ENCODE data around the gene TMEM123. TPM values are rescaled to one million over a fixed set of nuclear protein-coding genes. Genes with fewer than 3 reads are reported as not detected.

TMEM123 gene
- total and polyA plus RNA-seq, 2 of the 4 experiments (the other 2 are of a cell fraction): 96.9 to 127 TPM

- BruUV-seq (replicated peaks): no TSS peak
- Histone ChIP-seq H3K14ac (replicated peaks; ENCODE audit: low read depth, low read length) (no peak overlapping the region), H2AK9ac (replicated peaks; ENCODE audit: low read depth, low read length, poor library complexity) (no peak overlapping the region), H3K9me1 (ENCODE audit: insufficient read depth, low read length) (peaks cover 2% of the 10 kb centered on the region; the same call in 1 of the 2 replicates), H4K8ac (ENCODE audit: low read depth in 2 of 2, low read length in 2 of 2) (no peak overlapping the region), H4K20me1 (ENCODE audit: insufficient read depth, low read length) (peaks cover 12% of the 10 kb centered on the region), H3K23ac (ENCODE audit: low read depth, low read length) (no peak overlapping the region), H3K36me3 (ENCODE audit: control insufficient read depth, insufficient read depth, low read length) (peaks cover 23% of the 10 kb centered on the region), H2BK5ac (ENCODE audit: low read depth, low read length, poor library complexity, severe bottlenecking) (no peak overlapping the region), H4K91ac (ENCODE audit: insufficient read depth, low read depth, low read length) (no peak overlapping the region), H4K5ac (ENCODE audit: low read depth, low read length) (no peak overlapping the region), H3K4ac (ENCODE audit: low read depth, low read length) (no peak overlapping the region), H3K9ac (ENCODE audit: low read depth, low read length) (no peak overlapping the region), H3K27me3 (ENCODE audit: control insufficient read depth, insufficient read depth, low read length) (no peaks in the 10 kb centered on the region), H3K9me3 (ENCODE audit: control insufficient read depth, insufficient read depth, low read length) (no peaks in the 10 kb centered on the region), H3K56ac (ENCODE audit: extremely low read depth, insufficient read depth, low read length) (no peak overlapping the region), H2BK20ac (ENCODE audit: low read depth, low read length) (no peak overlapping the region), H3K4me3 (ENCODE audit: insufficient read depth, low read depth, low read length) (no peak overlapping the region), H2AFZ (replicated peaks; ENCODE audit: low read length, poor library complexity) (no peak overlapping the region), H3K18ac (ENCODE audit: low read depth, low read length) (no peak overlapping the region), H2BK120ac (ENCODE audit: low read depth, low read length) (no peak overlapping the region), H3K4me2 (ENCODE audit: low read depth, low read length) (no peak overlapping the region), H3K79me1 (ENCODE audit: low read depth in 1 of 2, low read length in 2 of 2) (peaks cover 22 to 55% of the 10 kb centered on the region in 2 experiments), H2AK5ac (ENCODE audit: low read depth, low read length) (no peak overlapping the region), H2BK15ac (ENCODE audit: low read depth, low read length) (no peak overlapping the region), H3K4me1 (ENCODE audit: control insufficient read depth, insufficient read depth, low read length) (no peaks in the 10 kb centered on the region), H3K27ac (ENCODE audit: insufficient read depth, low read length) (no peak overlapping the region)
- POLR2A ChIA-PET (ENCODE audit: unreplicated experiment): no interaction called here
- CTCF ChIA-PET: no interaction called here
- ATAC-seq (ENCODE audit: low read depth): no peak
- DNase-seq: peak; percentile 17
- intact Hi-C loops (cut with micrococcal nuclease): no loop called here
- no CpG with 5 or more reads among the region's 2 CpGs for WGBS, 2 experiments (ENCODE audit: extremely low coverage in 2 of 2, insufficient read length in 1 of 2)
- in situ Hi-C loops (cut with MboI; ENCODE audit: low sequenced_read_pairs): loop anchor here (25.0 kb wide), 1 partner anchor 99 kb away; no protein-coding TSS in a partner anchor
- TF ChIP-seq NFE2L2 (IDR thresholded peaks at IDR 0.05; ENCODE audit: low read depth, low read length) (no peak), CTCF (conservative IDR thresholded peaks at IDR 0.05; ENCODE audit: low read depth, low read length) (no peak), POLR2A (IDR thresholded peaks at IDR 0.05; ENCODE audit: low read depth, low read length) (no peak), USF2 (IDR thresholded peaks at IDR 0.05; ENCODE audit: low read depth, low read length) (no peak), MAFK (IDR thresholded peaks at IDR 0.05; ENCODE audit: low read depth, low read length) (no peak)
- dilution Hi-C loops (cut with HindIII; ENCODE audit: low sequenced_read_pairs, unreplicated experiment): no loop called here
Measured at GRCh38 chr11:102386136-102386734, 66.3 kb downstream of the TMEM123 start.
